Endothelial cell of umbilical vein (primary cell): ENCODE data around the gene KIF15. TPM values are rescaled to one million over a fixed set of nuclear protein-coding genes. Genes with fewer than 3 reads are reported as not detected.

ENCODE experiments used
- BruUV-seq: library from RNA; stranded (reverse); fragments of 400-500 nt; replicated peaks from 2 replicates; lab custom pipeline; 2021; lab: Mats Ljungman, UMichigan
- CTCF ChIA-PET: fragments of 300-600, 350-600 bp; sonication (Branson Sonifier 250); formaldehyde crosslinking; loops from one replicate; lab custom pipeline; 2021; ENCODE audit warnings: antibody characterized with exemption, inconsistent platforms; lab: Charles Lee
- POLR2A ChIA-PET: fragments of 300-600, 350-600 bp; sonication (Branson Sonifier 250); formaldehyde crosslinking; loops from one replicate; lab custom pipeline; 2021; ENCODE audit warnings: antibody characterized with exemption, inconsistent platforms; lab: Charles Lee
- DNase-seq: peaks from one replicate; pipeline ENCODE4 v3.0.0-alpha.2; 2011; ENCODE audit warnings: low read depth, low spot score
- FAIRE-seq: peaks from 2 replicates; lab custom pipeline; 2011; peaks lifted over from hg19 to GRCh38; lab: Jason Lieb, UNC
- H2AFZ ChIP-seq: 2 replicates; pipeline ENCODE4 v1.6.0; 2012; ENCODE audit warnings: low read depth, low read length, control low read depth, inconsistent platforms
- H3K27ac ChIP-seq: 2 replicates; pipeline ENCODE4 v1.5.1; 2011; ENCODE audit warnings: low read depth, mild to moderate bottlenecking, control low read depth, low read length, moderate library complexity; ENCODE audit not compliant: insufficient read depth
- H3K27me3 ChIP-seq, 2 experiments: 2 replicates each; pipeline versions ENCODE4 v1.6.0 to v1.6.1; 2011; ENCODE audit warnings: low read length in 2 of 2, mixed read lengths in 1 of 2; ENCODE audit not compliant: control insufficient read depth in 2 of 2, insufficient read depth in 2 of 2
- H3K36me3 ChIP-seq, 2 experiments: 2 replicates in 1 of 2; 3 replicates in 1 of 2; pipeline ENCODE4 v1.5.1; 2011; ENCODE audit warnings: low read length in 2 of 2, mild to moderate bottlenecking in 1 of 2, moderate library complexity in 1 of 2; ENCODE audit not compliant: control insufficient read depth in 2 of 2, insufficient read depth in 2 of 2; ENCODE audit errors: extremely low read depth in 1 of 2
- H3K4me1 ChIP-seq: 3 replicates; pipeline ENCODE4 v1.5.1; 2011; ENCODE audit warnings: mild to moderate bottlenecking, low read length; ENCODE audit not compliant: control insufficient read depth, insufficient read depth; ENCODE audit errors: extremely low read depth
- H3K4me2 ChIP-seq: 2 replicates; pipeline ENCODE4 v1.6.1; 2011; ENCODE audit warnings: low read length, control low read depth, mixed read lengths; ENCODE audit not compliant: insufficient read depth
- H3K4me3 ChIP-seq, 3 experiments: fragments of 200-600 bp in 1 of 3; sonication (generic), shearing (Covaris generic) in 1 of 3; replicated peaks in 1 of 3; 2 replicates each; pipeline ENCODE4 v1.5.1; 2011 to 2016; ENCODE audit warnings: control low read depth in 3 of 3, low read length in 3 of 3, mild to moderate bottlenecking in 2 of 3, inconsistent platforms in 1 of 3, low read depth in 1 of 3, moderate library complexity in 1 of 3; ENCODE audit not compliant: insufficient read depth in 1 of 3
- H3K79me2 ChIP-seq: 2 replicates; pipeline ENCODE4 v1.6.0; 2012; ENCODE audit warnings: low read length, inconsistent platforms; ENCODE audit not compliant: control insufficient read depth, insufficient read depth
- H3K9ac ChIP-seq: replicated peaks from 2 replicates; pipeline ENCODE3; 2011; ENCODE audit warnings: low read length, control low read depth; ENCODE audit not compliant: insufficient read depth; ENCODE audit errors: extremely low read depth
- H3K9me1 ChIP-seq: replicated peaks from 3 replicates; pipeline ENCODE4 v1.6.0; 2011; ENCODE audit warnings: mild to moderate bottlenecking, low read length; ENCODE audit not compliant: control insufficient read depth, insufficient read depth; ENCODE audit errors: extremely low read depth
- H3K9me3 ChIP-seq: replicated peaks from 2 replicates; pipeline ENCODE4 v1.5.1; 2012; ENCODE audit warnings: low read length, inconsistent platforms; ENCODE audit not compliant: control insufficient read depth, insufficient read depth
- H4K20me1 ChIP-seq: replicated peaks from 2 replicates; pipeline ENCODE3; 2011; ENCODE audit warnings: mild to moderate bottlenecking, low read length; ENCODE audit not compliant: control insufficient read depth, insufficient read depth; ENCODE audit errors: extremely low read depth
- EZH2 ChIP-seq: IDR thresholded peaks from 2 replicates; pipeline ENCODE4 v1.6.1; 2012; ENCODE audit warnings: borderline replicate concordance, low read depth, mild to moderate bottlenecking, moderate library complexity, low read length, inconsistent platforms; ENCODE audit not compliant: severe bottlenecking
- FOS ChIP-seq: IDR thresholded peaks from 2 replicates; pipeline ENCODE4 v1.6.1; 2011; ENCODE audit warnings: mild to moderate bottlenecking, low read length, moderate library complexity, borderline replicate concordance; ENCODE audit not compliant: insufficient read depth
- GATA2 ChIP-seq: IDR thresholded peaks from 2 replicates; pipeline ENCODE4 v1.7.0; 2011; ENCODE audit warnings: low read depth, mild to moderate bottlenecking, moderate library complexity, mixed read lengths, low read length; ENCODE audit not compliant: insufficient read length, insufficient read depth
- JUN ChIP-seq: IDR thresholded peaks from 2 replicates; pipeline ENCODE4 v1.6.1; 2011; ENCODE audit warnings: borderline replicate concordance, low read depth; ENCODE audit not compliant: insufficient read length, insufficient read depth
- MYC ChIP-seq: IDR thresholded peaks from one replicate; pipeline ENCODE4 v1.6.1; 2011; ENCODE audit warnings: mild to moderate bottlenecking, low read depth, low read length
- POLR2A ChIP-seq: IDR thresholded peaks from 2 replicates; pipeline ENCODE4 v1.6.1; 2012; ENCODE audit warnings: low read depth, mild to moderate bottlenecking, control low read depth, low read length
- POLR2AphosphoS5 ChIP-seq: IDR thresholded peaks from 2 replicates; pipeline ENCODE4 v1.6.1; 2012; ENCODE audit warnings: low read depth, mild to moderate bottlenecking, control low read depth, low read length, moderate library complexity; ENCODE audit not compliant: insufficient read depth
- dilution Hi-C: fragments of 300-500 bp; cut with MboI; formaldehyde crosslinking; loops from one replicate; pipeline ENCODE4 v1.15.0; 2019; ENCODE audit warnings: low sequenced_read_pairs; ENCODE audit not compliant: extremely low pct_ligation_motif_present
- intact Hi-C: fragments of 100-400 bp; cut with micrococcal nuclease; formaldehyde crosslinking; loops from one replicate; pipeline ENCODE4 v1.10.0; 2022
- polyA plus RNA-seq, 4 experiments: library from polyadenylated mRNA; depleted of rRNA in 3 of 4; stranded (reverse) in 3 of 4; unstranded in 1 of 4; fragments of >200 nt; gene quantifications; 2 replicates each; pipeline versions ENCODE4 v1.2.1 to v1.2.3, GENCODE V29; 2011 to 2012; ENCODE audit warnings: missing spikeins in 1 of 4
- total RNA-seq: library from RNA; stranded (reverse); gene quantifications from 2 replicates; pipeline ENCODE4 v1.2.3, GENCODE V29; 2021
- TF ChIP-seq, protein P1 (sequence below): IDR thresholded peaks from 2 replicates; pipeline ENCODE4 v1.6.1; 2011; ENCODE audit not compliant: insufficient read depth, insufficient read length
- TF ChIP-seq, protein P2 (sequence below), 2 donors: IDR thresholded peaks; 1 replicate in 1 of 2; 2 replicates in 1 of 2; pipeline ENCODE4 v1.5.1; 2011; ENCODE audit warnings: low read length in 2 of 2, mild to moderate bottlenecking in 2 of 2, moderate library complexity in 2 of 2, control low read depth in 1 of 2, inconsistent platforms in 1 of 2, low read depth in 1 of 2; ENCODE audit not compliant: insufficient read depth in 1 of 2; ENCODE audit errors: extremely low read depth in 1 of 2

The KIF15 gene
- total and polyA plus RNA-seq, 2 donors (not counting 3 experiments of a cell fraction or from before 2014, with no cell fraction given), result 2.2 to 21.6 TPM

- DNase-seq (no peak), FAIRE-seq (no peak)
- CTCF ChIA-PET, result interaction anchor here (0.8 to 0.9 kb wide), 2 partner anchors 9 to 19 kb away, joined by 3 read pairs; no protein-coding TSS in a partner anchor
- no peak overlapping the region for H3K4me2 ChIP-seq
- H3K79me2 ChIP-seq, result no peaks in the 10 kb centered on the region
- no peaks in the 10 kb centered on the region for H3K27me3 ChIP-seq
- no peak overlapping the region for H2AFZ ChIP-seq
- H3K4me3 ChIP-seq, result no peak overlapping the region
- intact Hi-C loops, result loop anchor here (5.0 kb wide), 1 partner anchor 106 kb away; no protein-coding TSS in a partner anchor
- no peaks in the 10 kb centered on the region for H3K9me1 ChIP-seq
- H3K9me3 ChIP-seq, result no peaks in the 10 kb centered on the region
- dilution Hi-C loops, result no loop called here
- no TSS peak for BruUV-seq
- H4K20me1 ChIP-seq, result no peaks in the 10 kb centered on the region
- no peak overlapping the region for H3K27ac ChIP-seq
- TF ChIP-seq MYC (no peak), EZH2 (no peak), GATA2 (no peak), JUN (no peak), FOS (no peak), POLR2A (no peak), POLR2AphosphoS5 (no peak)
- TF ChIP-seq, protein P1, sequence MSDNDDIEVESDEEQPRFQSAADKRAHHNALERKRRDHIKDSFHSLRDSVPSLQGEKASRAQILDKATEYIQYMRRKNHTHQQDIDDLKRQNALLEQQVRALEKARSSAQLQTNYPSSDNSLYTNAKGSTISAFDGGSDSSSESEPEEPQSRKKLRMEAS, result no peak
- TF ChIP-seq, protein P2, sequence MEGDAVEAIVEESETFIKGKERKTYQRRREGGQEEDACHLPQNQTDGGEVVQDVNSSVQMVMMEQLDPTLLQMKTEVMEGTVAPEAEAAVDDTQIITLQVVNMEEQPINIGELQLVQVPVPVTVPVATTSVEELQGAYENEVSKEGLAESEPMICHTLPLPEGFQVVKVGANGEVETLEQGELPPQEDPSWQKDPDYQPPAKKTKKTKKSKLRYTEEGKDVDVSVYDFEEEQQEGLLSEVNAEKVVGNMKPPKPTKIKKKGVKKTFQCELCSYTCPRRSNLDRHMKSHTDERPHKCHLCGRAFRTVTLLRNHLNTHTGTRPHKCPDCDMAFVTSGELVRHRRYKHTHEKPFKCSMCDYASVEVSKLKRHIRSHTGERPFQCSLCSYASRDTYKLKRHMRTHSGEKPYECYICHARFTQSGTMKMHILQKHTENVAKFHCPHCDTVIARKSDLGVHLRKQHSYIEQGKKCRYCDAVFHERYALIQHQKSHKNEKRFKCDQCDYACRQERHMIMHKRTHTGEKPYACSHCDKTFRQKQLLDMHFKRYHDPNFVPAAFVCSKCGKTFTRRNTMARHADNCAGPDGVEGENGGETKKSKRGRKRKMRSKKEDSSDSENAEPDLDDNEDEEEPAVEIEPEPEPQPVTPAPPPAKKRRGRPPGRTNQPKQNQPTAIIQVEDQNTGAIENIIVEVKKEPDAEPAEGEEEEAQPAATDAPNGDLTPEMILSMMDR (IDR thresholded peaks at IDR 0.05; ENCODE audit: extremely low read depth in 1 of 2, insufficient read depth in 1 of 2, low read depth in 1 of 2, low read length in 2 of 2), result no peak
- H3K9ac ChIP-seq, result no peak overlapping the region
- POLR2A ChIA-PET, result no interaction called here
- peaks cover 0 to 2% of the 10 kb centered on the region in 2 experiments for H3K36me3 ChIP-seq
- no peaks in the 10 kb centered on the region for H3K4me1 ChIP-seq
These were observed 44.4 kb downstream of the KIF15 start for GRCh38 chr3:44805960-44806359.
